HG03460 (cell line): Measurements from ENCODE around the gene CPNE8.

ENCODE experiments used
- ATAC-seq: cut with Tn5 transposase; IDR thresholded peaks from one replicate; pipeline ENCODE4 v1.9.1; 2021; ENCODE audit not compliant: unreplicated experiment

The CPNE8 gene

DNA sequence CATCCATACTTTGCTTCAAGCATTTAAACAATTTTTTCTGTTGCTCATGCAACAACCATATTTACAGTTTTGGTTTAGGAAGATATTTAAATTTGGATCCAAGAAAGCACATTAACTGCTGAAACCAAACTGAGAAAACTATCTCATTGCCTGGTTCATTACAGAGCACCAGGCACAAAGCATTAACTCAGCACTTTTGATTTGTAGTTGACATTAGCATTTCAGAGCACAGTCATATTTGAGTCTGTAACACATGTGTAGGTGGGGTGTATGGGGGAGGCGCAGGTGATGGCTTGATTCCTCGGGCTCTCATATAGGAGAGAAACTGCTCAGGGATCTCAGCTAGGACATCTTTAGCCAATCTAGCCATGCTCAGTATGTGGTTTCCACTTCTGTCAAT is 251.7 kb downstream of the CPNE8 start:
- no peak for ATAC-seq

DNA sequence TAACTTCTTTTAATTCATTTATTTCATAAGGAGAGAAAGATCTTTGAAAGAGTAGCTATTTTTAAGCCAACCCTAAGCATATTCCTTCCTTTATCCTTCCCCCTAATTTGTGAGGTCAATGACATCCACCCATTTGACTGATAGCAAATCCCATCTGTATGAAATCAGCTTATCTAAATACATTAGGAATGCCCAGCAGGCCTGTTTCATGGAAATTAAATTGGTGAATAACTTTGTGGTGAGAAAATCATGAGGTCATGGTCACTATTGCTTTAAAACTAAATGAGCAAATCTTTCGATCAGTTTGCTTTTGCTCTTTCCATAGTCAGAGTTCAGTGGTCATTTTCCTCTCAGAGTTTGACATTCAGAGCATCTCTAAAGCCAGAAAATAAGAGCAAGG is 256.6 kb downstream of the CPNE8 start:
- no peak for ATAC-seq

DNA sequence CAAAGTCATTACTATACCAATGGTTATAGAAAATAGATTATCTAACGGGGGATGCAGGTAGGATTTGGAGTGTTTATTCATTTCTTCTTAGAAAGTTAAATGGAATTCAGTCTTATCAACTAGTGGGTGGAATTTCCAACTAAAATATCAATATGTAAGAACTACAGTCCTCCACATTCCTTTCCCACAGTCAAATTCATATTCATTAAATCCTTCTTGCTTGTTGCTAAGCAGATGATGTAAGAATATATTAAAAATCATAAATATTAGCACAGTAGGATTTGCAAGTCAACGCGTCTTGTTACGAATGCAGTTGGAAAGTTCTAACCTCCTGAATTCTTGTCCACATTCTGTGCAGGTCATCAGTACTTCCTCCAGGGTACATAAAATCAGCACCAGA is 259.2 kb downstream of the CPNE8 start:
- no peak for ATAC-seq

- no peak for ATAC-seq
Measured at GRCh38 chr12:38639625-38640024, 265.8 kb downstream of the CPNE8 start.

DNA sequence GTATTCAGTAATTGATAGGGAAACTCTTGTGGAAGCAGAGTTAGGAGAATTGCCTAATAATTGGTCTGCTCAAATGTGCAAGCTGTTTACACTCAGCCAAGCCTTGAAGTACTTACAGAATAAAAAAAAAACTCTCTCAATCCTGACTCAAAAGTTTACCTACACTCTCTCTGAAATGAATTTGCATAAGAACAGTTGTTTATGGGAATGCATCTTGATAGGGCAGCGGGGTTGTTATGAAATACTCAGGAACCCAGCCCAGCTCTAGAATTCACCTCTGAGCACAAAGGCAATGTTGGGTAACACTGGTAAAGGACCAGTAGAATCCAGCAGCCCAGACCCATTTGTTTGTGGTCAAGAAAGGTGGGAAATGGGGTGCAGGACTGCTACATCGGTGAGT is 267.0 kb downstream of the CPNE8 start:
- ATAC-seq: no peak

DNA sequence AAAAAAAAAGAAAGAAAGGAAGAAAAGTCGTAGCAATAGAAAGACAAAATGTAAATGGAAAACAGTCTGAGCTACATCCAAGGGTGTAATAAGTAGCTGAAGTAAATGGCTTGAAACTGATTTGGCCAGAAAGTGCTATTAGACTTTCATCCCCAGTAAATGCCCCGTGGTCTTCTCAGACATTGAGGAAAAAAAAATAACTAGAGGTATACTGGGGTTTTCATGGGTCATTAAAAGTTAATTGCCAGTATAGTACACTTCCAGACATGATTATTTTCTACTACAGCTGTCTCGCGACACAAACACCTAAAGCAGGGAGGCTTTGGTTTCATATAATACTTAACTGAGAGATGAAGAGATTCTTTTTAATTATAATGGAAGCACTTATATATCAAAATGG is 271.9 kb downstream of the CPNE8 start:
- ATAC-seq: no peak

DNA sequence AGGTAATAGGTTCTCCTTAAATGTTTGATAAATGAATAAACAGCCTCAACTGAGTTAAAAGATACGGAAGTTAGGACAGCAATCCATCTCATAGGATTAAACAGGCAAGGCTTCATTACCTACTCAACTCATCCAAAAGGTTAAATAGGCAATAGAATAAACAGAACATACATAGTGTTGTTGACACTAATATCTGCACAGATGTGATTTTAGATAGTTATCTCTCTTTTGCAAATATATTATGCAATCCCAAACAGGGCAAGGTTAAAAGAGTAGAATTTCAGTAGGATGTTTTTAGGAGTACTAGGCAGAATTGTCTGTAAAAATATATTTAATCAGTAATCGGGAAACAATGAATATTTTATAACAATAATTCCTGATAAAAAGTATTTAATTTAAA is 276.3 kb downstream of the CPNE8 start:
- ATAC-seq: no peak

DNA sequence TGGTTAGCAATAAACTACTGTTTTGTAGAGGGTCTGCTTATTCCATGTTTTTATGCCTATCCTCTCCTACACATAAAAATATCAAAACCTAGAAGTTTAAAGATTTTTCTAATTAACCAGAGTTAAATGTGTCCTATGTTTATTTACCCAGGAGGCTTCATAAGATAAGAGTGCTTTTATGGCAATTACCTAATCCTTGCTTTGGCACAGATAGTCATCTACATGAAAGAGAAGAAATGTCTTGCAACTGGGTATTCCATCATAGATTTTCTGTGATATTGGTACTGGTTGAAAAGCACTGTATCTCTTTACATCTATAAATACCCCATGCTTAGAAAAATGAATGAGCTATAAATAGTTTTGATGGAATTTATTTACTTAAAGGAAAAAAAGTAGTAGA is 277.1 kb downstream of the CPNE8 start:
- ATAC-seq: no peak

DNA sequence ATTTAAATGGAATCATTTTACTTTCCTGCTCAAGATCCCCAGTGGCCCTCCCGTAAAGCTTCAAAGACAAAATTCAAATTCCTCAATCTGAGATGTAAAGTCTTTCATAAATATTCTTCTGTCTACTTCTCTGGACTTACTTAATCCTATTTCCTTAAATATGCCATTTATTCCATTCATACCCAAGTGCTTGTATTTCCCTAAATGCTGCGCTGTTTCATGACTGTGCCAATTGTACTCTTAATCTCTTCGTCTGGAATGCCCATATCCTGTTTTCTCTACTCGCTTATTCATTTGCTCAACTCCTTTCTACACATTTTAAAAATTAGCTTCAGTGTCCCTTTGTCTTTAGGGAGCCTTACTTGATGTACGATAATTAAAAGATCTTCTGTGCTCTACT is 280.1 kb downstream of the CPNE8 start:
- ATAC-seq: no peak

DNA sequence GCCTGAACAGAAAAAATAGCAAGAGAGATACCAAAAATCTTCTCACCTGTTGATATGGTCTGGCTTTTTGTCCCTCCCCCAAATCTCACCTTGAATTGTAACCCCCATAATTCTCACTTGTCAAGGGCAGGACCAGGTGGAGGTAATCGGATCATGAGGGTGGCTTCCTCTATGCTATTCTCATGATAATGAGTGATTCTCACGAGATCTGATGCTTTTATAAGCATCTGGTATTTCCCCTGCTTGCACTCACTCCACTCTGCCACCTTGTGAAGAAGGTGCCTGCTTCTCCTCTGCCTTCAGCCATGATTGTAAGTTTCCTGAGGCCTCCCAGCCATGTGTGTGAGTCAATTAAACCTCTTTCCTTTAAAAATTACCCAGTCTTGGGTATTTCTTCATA is 291.2 kb downstream of the CPNE8 start:
- no peak for ATAC-seq

DNA sequence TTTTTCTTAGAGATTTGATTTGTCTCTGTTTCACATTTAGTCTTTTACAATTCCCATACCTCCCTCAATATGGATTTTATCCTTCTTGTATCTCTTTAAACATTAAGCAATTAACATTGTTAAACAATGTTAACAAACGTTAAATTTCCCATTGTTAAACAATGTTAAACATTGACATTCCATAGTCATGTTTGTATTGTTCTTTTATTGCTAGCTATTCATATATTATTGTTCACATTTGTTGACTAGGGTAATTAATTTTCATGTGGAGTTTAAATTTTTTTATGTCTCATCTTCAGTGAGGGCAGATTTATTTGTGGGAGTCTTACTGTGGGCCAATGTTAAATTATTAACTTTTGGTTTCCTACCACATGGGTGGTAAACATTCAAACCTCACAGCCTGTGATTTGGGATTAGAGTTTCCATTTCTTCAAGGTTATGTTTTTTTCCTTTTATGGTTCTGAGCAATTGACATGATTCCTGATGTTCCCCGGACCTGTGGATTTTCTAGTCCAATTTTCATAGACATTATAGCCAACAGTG is 294.5 kb downstream of the CPNE8 start:
- no peak for ATAC-seq

DNA sequence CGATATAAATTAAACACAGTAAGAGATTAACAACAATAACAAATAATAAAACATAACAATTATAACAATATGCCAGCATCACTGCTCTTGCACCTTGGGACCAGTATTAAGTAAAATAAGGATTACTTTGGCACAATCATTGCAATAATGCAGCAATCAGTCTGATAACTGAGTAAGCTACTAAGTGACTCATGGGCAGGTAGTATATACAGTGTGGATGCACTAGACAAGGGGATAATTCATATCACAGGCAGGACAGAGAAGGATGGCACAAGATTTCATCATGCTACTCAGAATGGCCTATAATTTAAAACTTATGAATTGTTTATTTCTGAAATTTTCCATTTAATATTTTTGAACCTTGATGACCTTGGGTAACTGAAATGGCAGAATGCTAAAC is 298.1 kb downstream of the CPNE8 start:
- ATAC-seq: no peak
